Measurements from ENCODE around the gene FMNL2. TPM values are rescaled to one million over a fixed set of nuclear protein-coding genes. Genes with fewer than 3 reads are reported as not detected.
"Not testable (repeated sequence)": the region's sequence is repeated elsewhere in the genome, so short reads cannot be mapped to it uniquely, and the experiment has no call there.

FMNL2 gene
- total RNA-seq, 1 experiment from 2014 or later: 29.0 TPM

- H3K9me3 ChIP-seq (ENCODE audit: insufficient read depth, low read depth): no peaks in the 10 kb centered on the region
- no peaks in the 10 kb centered on the region for H3K27me3 ChIP-seq (ENCODE audit: insufficient read depth, low read depth)
- intact Hi-C loops (cut with micrococcal nuclease; ENCODE audit: unreplicated experiment): no loop called here
- no peak overlapping the region for H3K27ac ChIP-seq
- no TSS peak for BruUV-seq (replicated peaks)
- no peaks in the 10 kb centered on the region for H3K4me1 ChIP-seq (replicated peaks; ENCODE audit: insufficient read depth)
- POLR2A ChIA-PET (ENCODE audit: unreplicated experiment): interaction anchor here (0.7 kb wide), 1 partner anchor 32 kb away, joined by 4 read pairs; no protein-coding TSS in a partner anchor
- H3K4me2 ChIP-seq: no peak overlapping the region
- no peak overlapping the region for H2AFZ ChIP-seq
- CTCF ChIA-PET: no interaction called here
- no peaks in the 10 kb centered on the region for H3F3A ChIP-seq (ENCODE audit: insufficient read depth, low read depth)
- no peak overlapping the region for H3K4me3 ChIP-seq
- no peak for DNase-seq
- no peak for TF ChIP-seq CTCF (conservative IDR thresholded peaks at IDR 0.05)
- no peak for TF ChIP-seq EZH2 (IDR thresholded peaks at IDR 0.05; ENCODE audit: low read depth)
- H3K36me3 ChIP-seq (ENCODE audit: low read depth): no peaks in the 10 kb centered on the region
- no peaks in the 10 kb centered on the region for H4K20me1 ChIP-seq (ENCODE audit: insufficient read depth)
- no peaks in the 10 kb centered on the region; the same call in 1 of the 2 replicates for H3K9me2 ChIP-seq (ENCODE audit: insufficient read depth)
- no peaks in the 10 kb centered on the region for H3K79me2 ChIP-seq (ENCODE audit: low read depth)
Observed at GRCh38 chr2:152319822-152320570, 15.0 kb upstream of the FMNL2 start.

- Histone ChIP-seq H3K9me2 (ENCODE audit: insufficient read depth) (no peaks in the 10 kb centered on the region; the same call in 1 of the 2 replicates), H3K27ac (no peak overlapping the region), H4K20me1 (ENCODE audit: insufficient read depth) (no peaks in the 10 kb centered on the region), H3F3A (ENCODE audit: insufficient read depth, low read depth) (no peaks in the 10 kb centered on the region), H3K36me3 (ENCODE audit: low read depth) (no peaks in the 10 kb centered on the region), H3K4me1 (replicated peaks; ENCODE audit: insufficient read depth) (no peaks in the 10 kb centered on the region), H3K4me2 (no peak overlapping the region), H3K27me3 (ENCODE audit: insufficient read depth, low read depth) (no peaks in the 10 kb centered on the region), H3K9me3 (ENCODE audit: insufficient read depth, low read depth) (no peaks in the 10 kb centered on the region), H3K79me2 (ENCODE audit: low read depth) (no peaks in the 10 kb centered on the region), H2AFZ (no peak overlapping the region), H3K4me3 (no peak overlapping the region)
- intact Hi-C loops (cut with micrococcal nuclease; ENCODE audit: unreplicated experiment): no loop called here
- TF ChIP-seq CTCF (conservative IDR thresholded peaks at IDR 0.05) (no peak), EZH2 (IDR thresholded peaks at IDR 0.05; ENCODE audit: low read depth) (no peak)
- no TSS peak for BruUV-seq (replicated peaks)
- no peak for DNase-seq
- CTCF ChIA-PET: no interaction called here
- POLR2A ChIA-PET (ENCODE audit: unreplicated experiment): no interaction called here
Observed at GRCh38 chr2:152320814-152321213, 14.2 kb upstream of the FMNL2 start.

GRCh38 chr2:152322222-152322621 is 12.8 kb upstream of the FMNL2 start:
- intact Hi-C loops (cut with micrococcal nuclease; ENCODE audit: unreplicated experiment): no loop called here

DNA sequence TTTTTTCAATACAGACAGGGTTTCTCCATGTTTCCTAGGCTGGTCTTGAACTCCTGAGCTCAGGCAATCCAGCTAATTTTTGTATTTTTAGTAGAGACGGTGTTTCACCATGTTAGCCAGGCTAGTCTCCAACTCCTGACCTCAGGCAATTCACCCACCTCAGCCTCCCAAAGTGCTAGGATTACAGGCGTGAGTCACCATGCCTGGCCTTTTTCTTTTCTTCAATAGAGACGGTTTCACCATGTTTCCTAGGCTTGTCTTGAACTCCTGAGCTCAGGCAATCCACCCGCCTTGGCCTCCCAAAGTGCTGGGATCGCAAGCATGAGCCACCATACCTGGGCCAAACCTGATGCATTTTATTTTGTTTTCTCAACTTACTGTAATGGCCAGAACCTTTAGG is 9.8 kb upstream of the FMNL2 start:
- H3K4me2 ChIP-seq; H3K27me3 ChIP-seq (ENCODE audit: insufficient read depth, low read depth); H4K20me1 ChIP-seq (ENCODE audit: insufficient read depth); H3F3A ChIP-seq (ENCODE audit: insufficient read depth, low read depth); POLR2A ChIA-PET (ENCODE audit: unreplicated experiment); intact Hi-C loops (cut with micrococcal nuclease; ENCODE audit: unreplicated experiment); DNase-seq; H3K9me3 ChIP-seq (ENCODE audit: insufficient read depth, low read depth); H2AFZ ChIP-seq; H3K9me2 ChIP-seq (ENCODE audit: insufficient read depth); H3K4me3 ChIP-seq; H3K36me3 ChIP-seq (ENCODE audit: low read depth); BruUV-seq (replicated peaks); CTCF ChIA-PET; H3K79me2 ChIP-seq (ENCODE audit: low read depth); H3K4me1 ChIP-seq (replicated peaks; ENCODE audit: insufficient read depth); H3K27ac ChIP-seq: not testable (repeated sequence)

More at GRCh38 chr2:152322222-152322621, 12.8 kb upstream of the FMNL2 start:
- DNase-seq: no peak
- Histone ChIP-seq H3K4me1 (replicated peaks; ENCODE audit: insufficient read depth) (no peaks in the 10 kb centered on the region), H2AFZ (no peak overlapping the region), H3K79me2 (ENCODE audit: low read depth) (no peaks in the 10 kb centered on the region), H3F3A (ENCODE audit: insufficient read depth, low read depth) (no peaks in the 10 kb centered on the region), H3K27me3 (ENCODE audit: insufficient read depth, low read depth) (no peaks in the 10 kb centered on the region), H3K36me3 (ENCODE audit: low read depth) (no peaks in the 10 kb centered on the region), H4K20me1 (ENCODE audit: insufficient read depth) (no peaks in the 10 kb centered on the region), H3K4me3 (no peak overlapping the region), H3K27ac (no peak overlapping the region), H3K9me3 (ENCODE audit: insufficient read depth, low read depth) (no peaks in the 10 kb centered on the region), H3K9me2 (ENCODE audit: insufficient read depth) (no peaks in the 10 kb centered on the region; the same call in 1 of the 2 replicates), H3K4me2 (no peak overlapping the region)
- ChIA-PET CTCF (no interaction called here), POLR2A (ENCODE audit: unreplicated experiment) (no interaction called here)
- BruUV-seq (replicated peaks): no TSS peak
- TF ChIP-seq CTCF (conservative IDR thresholded peaks at IDR 0.05) (no peak), EZH2 (IDR thresholded peaks at IDR 0.05; ENCODE audit: low read depth) (no peak)

All from PC-9 (cell line).